H9 (cell line): Measurements from ENCODE around the gene MCOLN3. TPM values are rescaled to one million over a fixed set of nuclear protein-coding genes. Genes with fewer than 3 reads are reported as not detected.

Experiments
- DNase-seq: peaks from one replicate; pipeline ENCODE4 v3.0.0-alpha.2; 2017
- H2AFZ ChIP-seq: one replicate; pipeline ENCODE4 v1.6.1; 2013; ENCODE audit warnings: mild to moderate bottlenecking, low read length, control low read depth, moderate library complexity
- H2AK5ac ChIP-seq: 2 replicates; pipeline ENCODE4 v1.6.1; 2013; ENCODE audit warnings: low read length, control low read depth, mixed read lengths; ENCODE audit not compliant: insufficient read length
- H2BK120ac ChIP-seq: one replicate; pipeline ENCODE4 v1.6.1; 2013; ENCODE audit warnings: low read depth, mild to moderate bottlenecking, low read length, control low read depth, inconsistent platforms; ENCODE audit not compliant: poor library complexity, severe bottlenecking
- H2BK12ac ChIP-seq: 2 replicates; pipeline ENCODE4 v1.6.1; 2013; ENCODE audit warnings: low read length, control low read depth, mixed read lengths, low read depth; ENCODE audit not compliant: insufficient read length
- H2BK15ac ChIP-seq: 2 replicates; pipeline ENCODE4 v1.6.1; 2013; ENCODE audit warnings: low read depth, low read length, control low read depth
- H2BK20ac ChIP-seq: one replicate; pipeline ENCODE4 v1.6.1; 2013; ENCODE audit warnings: low read depth, mild to moderate bottlenecking, low read length, control low read depth, inconsistent platforms; ENCODE audit not compliant: poor library complexity, severe bottlenecking
- H2BK5ac ChIP-seq: 2 replicates; pipeline ENCODE4 v1.6.1; 2013; ENCODE audit warnings: low read length, control low read depth, mixed read lengths; ENCODE audit not compliant: insufficient read length
- H3K14ac ChIP-seq: 2 replicates; pipeline ENCODE4 v1.6.1; 2013; ENCODE audit warnings: low read length, control low read depth; ENCODE audit not compliant: insufficient read depth
- H3K18ac ChIP-seq: 2 replicates; pipeline ENCODE4 v1.6.1; 2013; ENCODE audit warnings: low read depth, mild to moderate bottlenecking, mixed read lengths, low read length, control low read depth; ENCODE audit not compliant: insufficient read length
- H3K23ac ChIP-seq: 2 replicates; pipeline ENCODE4 v1.6.1; 2013; ENCODE audit warnings: low read length, control low read depth, mixed read lengths, low read depth; ENCODE audit not compliant: insufficient read length
- H3K23me2 ChIP-seq: 2 replicates; pipeline ENCODE4 v1.6.1; 2013; ENCODE audit warnings: low read depth, mild to moderate bottlenecking, mixed read lengths, low read length, control low read depth; ENCODE audit not compliant: insufficient read length, poor library complexity, severe bottlenecking
- H3K27ac ChIP-seq: 2 replicates; pipeline ENCODE4 v1.5.1; 2013; ENCODE audit warnings: low read length, control low read depth, mixed read lengths, low read depth; ENCODE audit not compliant: insufficient read length
- H3K27me3 ChIP-seq: 2 replicates; pipeline ENCODE4 v1.6.1; 2013; ENCODE audit warnings: low read length, control low read depth, inconsistent platforms; ENCODE audit not compliant: insufficient read depth
- H3K4ac ChIP-seq: 2 replicates; pipeline ENCODE4 v1.6.1; 2013; ENCODE audit warnings: low read depth, mild to moderate bottlenecking, control low read depth, inconsistent platforms, low read length, moderate library complexity
- H3K4me1 ChIP-seq: 2 replicates; pipeline ENCODE4 v1.6.1; 2013; ENCODE audit warnings: low read length, control low read depth, inconsistent platforms; ENCODE audit not compliant: insufficient read depth
- H3K4me2 ChIP-seq: 2 replicates; pipeline ENCODE4 v1.6.1; 2013; ENCODE audit warnings: low read length, control low read depth, mixed read lengths; ENCODE audit not compliant: insufficient read length, insufficient read depth
- H3K56ac ChIP-seq: 2 replicates; pipeline ENCODE4 v1.6.1; 2013; ENCODE audit warnings: low read depth, mild to moderate bottlenecking, mixed read lengths, low read length, control low read depth; ENCODE audit not compliant: insufficient read length
- H3K79me1 ChIP-seq: 2 replicates; pipeline ENCODE4 v1.6.1; 2013; ENCODE audit warnings: low read depth, mild to moderate bottlenecking, moderate library complexity, low read length, control low read depth, inconsistent platforms; ENCODE audit not compliant: insufficient read depth, poor library complexity, severe bottlenecking
- H3K79me2 ChIP-seq: 2 replicates; pipeline ENCODE4 v1.6.1; 2013; ENCODE audit warnings: low read length, control low read depth, inconsistent platforms; ENCODE audit not compliant: insufficient read depth
- H3K9ac ChIP-seq: 2 replicates; pipeline ENCODE4 v1.6.1; 2013; ENCODE audit warnings: low read length, control low read depth, mixed read lengths; ENCODE audit not compliant: insufficient read length; ENCODE audit errors: extremely low read depth
- H3K9me3 ChIP-seq: one replicate; pipeline ENCODE4 v1.6.1; 2013; ENCODE audit warnings: low read depth, low read length, inconsistent platforms; ENCODE audit not compliant: control insufficient read depth
- H3T11ph ChIP-seq: one replicate; pipeline ENCODE4 v1.6.1; 2013; ENCODE audit warnings: mild to moderate bottlenecking, low read length, control low read depth, inconsistent platforms
- H4K20me1 ChIP-seq: one replicate; pipeline ENCODE4 v1.6.1; 2013; ENCODE audit not compliant: control insufficient read depth, insufficient read length, insufficient read depth
- H4K5ac ChIP-seq: 2 replicates; pipeline ENCODE4 v1.6.1; 2013; ENCODE audit warnings: low read depth, mild to moderate bottlenecking, mixed read lengths, low read length, control low read depth; ENCODE audit not compliant: insufficient read length
- H4K8ac ChIP-seq: replicated peaks from 2 replicates; pipeline ENCODE4 v1.6.1; 2013; ENCODE audit warnings: low read length, control low read depth, mixed read lengths, low read depth; ENCODE audit not compliant: insufficient read length
- H4K91ac ChIP-seq: 2 replicates; pipeline ENCODE4 v1.6.1; 2013; ENCODE audit warnings: low read depth, mild to moderate bottlenecking, moderate library complexity, mixed read lengths, low read length, control low read depth; ENCODE audit not compliant: insufficient read length
- H3K27ac Mint-ChIP-seq, 3 experiments: 2 replicates in 2 of 3; 3 replicates in 1 of 3; pipeline ENCODE4 v1.8.0; 2020 to 2021; ENCODE audit warnings: mixed read lengths in 3 of 3, mild to moderate bottlenecking in 1 of 3, moderate library complexity in 1 of 3
- H3K27me3 Mint-ChIP-seq: 2 replicates; pipeline ENCODE4 v1.8.0; 2021; ENCODE audit warnings: low read depth, mild to moderate bottlenecking, moderate library complexity, mixed read lengths
- H3K36me3 Mint-ChIP-seq, 3 experiments: 2 replicates in 2 of 3; 3 replicates in 1 of 3; pipeline ENCODE4 v1.8.0; 2020 to 2021; ENCODE audit warnings: low read depth in 3 of 3, mixed read lengths in 3 of 3; ENCODE audit not compliant: insufficient read depth in 1 of 3
- H3K4me1 Mint-ChIP-seq, 2 experiments: 2 replicates each; pipeline ENCODE4 v1.8.0; 2020; ENCODE audit warnings: mixed read lengths in 2 of 2
- H3K4me3 Mint-ChIP-seq, 2 experiments: 2 replicates in 1 of 2; 3 replicates in 1 of 2; pipeline ENCODE4 v1.8.0; 2020 to 2021; ENCODE audit warnings: mild to moderate bottlenecking in 2 of 2, mixed read lengths in 2 of 2, moderate library complexity in 1 of 2
- H3K9me3 Mint-ChIP-seq, 2 experiments: 2 replicates in 1 of 2; 3 replicates in 1 of 2; pipeline ENCODE4 v1.8.0; 2020; ENCODE audit warnings: mild to moderate bottlenecking in 2 of 2, mixed read lengths in 2 of 2, moderate library complexity in 1 of 2
- CTCF ChIP-seq: fragments of 200-600 bp; sonication (generic); conservative IDR thresholded peaks from 3 replicates; pipeline ENCODE4 v1.8.0; 2021; ENCODE audit warnings: antibody characterized with exemption, mild to moderate bottlenecking
- WGBS: extraction: QIAGEN DNeasy Blood & Tissue Kit; methylation state at CpG from one replicate; pipeline ENCODE4 v1.1.7; 2013; ENCODE audit warnings: missing lambda C conversion rate, low lambda C conversion rate, mixed read lengths; ENCODE audit not compliant: insufficient read length; ENCODE audit errors: extremely low coverage; 5-methylcytosine and 5-hydroxymethylcytosine counted together
- total RNA-seq: library from RNA; stranded (reverse); gene quantifications from 2 replicates; pipeline ENCODE4 v1.2.1, GENCODE V29; 2021

The MCOLN3 gene
- total RNA-seq, 1 experiment from 2014 or later, result 10.8 TPM

- Histone ChIP-seq H3K79me1 (no peaks in the 10 kb centered on the region), H4K8ac (no peak overlapping the region), H3K23ac (no peak overlapping the region), H3K27me3 (no peaks in the 10 kb centered on the region), H3K23me2 (peaks cover 8% of the 10 kb centered on the region), H2BK20ac (no peak overlapping the region), H3T11ph (no peak overlapping the region), H2AK5ac (no peak overlapping the region), H3K4ac (no peak overlapping the region), H4K5ac (no peak overlapping the region), H3K18ac (no peak overlapping the region), H3K56ac (no peak overlapping the region), H4K91ac (no peak overlapping the region), H2AFZ (no peak overlapping the region), H3K4me2 (no peak overlapping the region), H2BK120ac (no peak overlapping the region), H3K9me3 (no peaks in the 10 kb centered on the region), H3K14ac (no peak overlapping the region), H2BK15ac (no peak overlapping the region), H3K79me2 (no peaks in the 10 kb centered on the region), H3K9ac (no peak overlapping the region), H3K27ac (no peak overlapping the region), H2BK12ac (no peak overlapping the region), H2BK5ac (no peak overlapping the region), H3K4me1 (no peaks in the 10 kb centered on the region), H4K20me1 (no peaks in the 10 kb centered on the region)
- no peak overlapping the region for H3K27ac Mint-ChIP-seq
- no peak for DNase-seq
- no peak overlapping the region for H3K4me3 Mint-ChIP-seq
- H3K4me1 Mint-ChIP-seq, result peaks cover 21% of the 10 kb centered on the region in 2 experiments
- no peaks in the 10 kb centered on the region for H3K36me3 Mint-ChIP-seq
- no peak for TF ChIP-seq CTCF
- no peaks in the 10 kb centered on the region for H3K9me3 Mint-ChIP-seq
- WGBS, result no CpG with 5 or more reads among the region's 1 CpG
- H3K27me3 Mint-ChIP-seq, result peaks cover 13% of the 10 kb centered on the region
Observed at GRCh38 chr1:85058311-85058710, 10.0 kb upstream of the MCOLN3 start.
